Natural killer cell (primary cell): ENCODE measurements around the gene SLIT1. TPM values are rescaled to one million over a fixed set of nuclear protein-coding genes. Genes with fewer than 3 reads are reported as not detected.

Source experiments
- ATAC-seq, 3 donors: fragments of 150-1000 bp in 2 of 3; fragments of 200-7000 bp in 1 of 3; cut with Tn5 transposase; 1 replicate in 1 of 3; 2 replicates in 2 of 3; pipeline ENCODE4 v1.10.0; 2021; ENCODE audit warnings: mild to moderate bottlenecking in 2 of 3, moderate library complexity in 2 of 3
- DNase-seq, 2 donors: peaks; one replicate each; pipeline versions ENCODE4 v3.0.0 to v3.0.0-alpha.2; 2013 to 2021; ENCODE audit warnings: mixed read lengths in 1 of 2
- H3K27ac ChIP-seq: one replicate; pipeline ENCODE4 v1.5.1; 2013; ENCODE audit warnings: mild to moderate bottlenecking, low read length
- H3K27me3 ChIP-seq: one replicate; pipeline ENCODE4 v1.6.1; 2013; ENCODE audit warnings: low read length; ENCODE audit not compliant: control insufficient read depth, insufficient read depth
- H3K36me3 ChIP-seq: one replicate; pipeline ENCODE4 v1.6.1; 2013; ENCODE audit warnings: low read length; ENCODE audit not compliant: control insufficient read depth, insufficient read depth
- H3K4me1 ChIP-seq: one replicate; pipeline ENCODE4 v1.6.1; 2013; ENCODE audit warnings: low read length; ENCODE audit not compliant: control insufficient read depth, insufficient read depth
- H3K4me3 ChIP-seq: one replicate; pipeline ENCODE4 v1.5.1; 2013; ENCODE audit warnings: low read length
- H3K9me3 ChIP-seq: one replicate; pipeline ENCODE4 v1.6.1; 2013; ENCODE audit warnings: low read length; ENCODE audit not compliant: control insufficient read depth, insufficient read depth
- H3K27ac Mint-ChIP-seq, 2 donors: one replicate each; pipeline ENCODE4 v1.8.0; 2022; ENCODE audit warnings: mild to moderate bottlenecking in 2 of 2, mixed read lengths in 2 of 2, moderate library complexity in 1 of 2
- H3K27me3 Mint-ChIP-seq, 2 donors: one replicate each; pipeline ENCODE4 v1.8.0; 2022; ENCODE audit warnings: low read depth in 2 of 2, mixed read lengths in 2 of 2
- H3K36me3 Mint-ChIP-seq: one replicate; pipeline ENCODE4 v1.8.0; 2022; ENCODE audit warnings: mixed read lengths
- H3K4me1 Mint-ChIP-seq, 2 donors: one replicate each; pipeline ENCODE4 v1.8.0; 2022; ENCODE audit warnings: mixed read lengths in 2 of 2
- H3K4me3 Mint-ChIP-seq: one replicate; pipeline ENCODE4 v1.8.0; 2022; ENCODE audit warnings: mild to moderate bottlenecking, moderate library complexity, mixed read lengths
- H3K9me3 Mint-ChIP-seq, 2 donors: one replicate each; pipeline ENCODE4 v1.8.0; 2022; ENCODE audit warnings: mixed read lengths in 2 of 2
- CTCF ChIP-seq: fragments of 200-600 bp; IDR thresholded peaks from one replicate; pipeline ENCODE4 v1.8.0; 2022; ENCODE audit warnings: antibody characterized with exemption
- WGBS: methylation state at CpG from one replicate; pipeline ENCODE4 v1.1.7; 2013; ENCODE audit warnings: missing lambda C conversion rate; ENCODE audit not compliant: insufficient coverage; 5-methylcytosine and 5-hydroxymethylcytosine counted together
- intact Hi-C: fragments of 100-400 bp; cut with micrococcal nuclease; formaldehyde crosslinking; loops from one replicate; pipeline ENCODE4 v1.14.2; 2022
- total RNA-seq, 4 donors: library from RNA; stranded (reverse); fragments of 120-200 nt in 1 of 4; gene quantifications; one replicate each; pipeline versions ENCODE4 v1.2.3 to v1.2.4, GENCODE V29; 2013 to 2022

Gene SLIT1
- total RNA-seq, 3 donors from 2014 or later (not counting 1 experiment from before 2014, with no cell fraction given): 0.28 to 1.5 (median 1.1) TPM

- no peak overlapping the region for H3K27ac ChIP-seq
- peaks cover 16% of the 10 kb centered on the region for H3K36me3 Mint-ChIP-seq
- H3K27me3 ChIP-seq: no peaks in the 10 kb centered on the region
- peaks cover 40% of the 10 kb centered on the region for H3K36me3 ChIP-seq
- H3K27ac Mint-ChIP-seq: no peak overlapping the region
- peaks cover 8% of the 10 kb centered on the region in 2 donors for H3K4me1 Mint-ChIP-seq
- no peaks in the 10 kb centered on the region for H3K9me3 Mint-ChIP-seq
- no peaks in the 10 kb centered on the region for H3K9me3 ChIP-seq
- no peak overlapping the region for H3K4me3 Mint-ChIP-seq
- no peak overlapping the region for H3K4me3 ChIP-seq
- H3K4me1 ChIP-seq: no peaks in the 10 kb centered on the region
- intact Hi-C loops: no loop called here
- H3K27me3 Mint-ChIP-seq: no peaks in the 10 kb centered on the region
- 98% methylated on average over 4 of the region's 4 CpGs for WGBS
- DNase-seq: no peak
- no peak for ATAC-seq
- TF ChIP-seq CTCF: no peak
Measured at GRCh38 chr10:97226398-97226797, 40.6 kb upstream of the SLIT1 start.

GRCh38 chr10:97224483-97225435, 39.0 kb upstream of the SLIT1 start:
- H3K4me1 Mint-ChIP-seq: peaks cover 8% of the 10 kb centered on the region in 2 donors
- peaks cover 12% of the 10 kb centered on the region for H3K36me3 Mint-ChIP-seq
- H3K27me3 Mint-ChIP-seq: no peaks in the 10 kb centered on the region
- H3K27ac ChIP-seq: no peak overlapping the region
- H3K4me3 Mint-ChIP-seq: no peak overlapping the region
- DNase-seq (no peak), ATAC-seq (no peak)
- no peaks in the 10 kb centered on the region for H3K27me3 ChIP-seq
- no peak overlapping the region for H3K27ac Mint-ChIP-seq
- H3K4me1 ChIP-seq: no peaks in the 10 kb centered on the region
- TF ChIP-seq CTCF: no peak
- intact Hi-C loops: no loop called here
- H3K4me3 ChIP-seq: no peak overlapping the region
- H3K9me3 Mint-ChIP-seq: no peaks in the 10 kb centered on the region
- H3K36me3 ChIP-seq: peaks cover 36% of the 10 kb centered on the region
- 42% methylated on average over 3 of the region's 4 CpGs for WGBS
- H3K9me3 ChIP-seq: no peaks in the 10 kb centered on the region

- Histone ChIP-seq H3K27ac (no peak overlapping the region), H3K4me1 (no peaks in the 10 kb centered on the region), H3K9me3 (no peaks in the 10 kb centered on the region), H3K4me3 (no peak overlapping the region), H3K27me3 (no peaks in the 10 kb centered on the region), H3K36me3 (peaks cover 16% of the 10 kb centered on the region)
- 83% methylated on average over 5 of the region's 6 CpGs for WGBS
- peaks cover 6% of the 10 kb centered on the region for H3K36me3 Mint-ChIP-seq
- H3K27ac Mint-ChIP-seq: no peak overlapping the region
- H3K27me3 Mint-ChIP-seq: no peaks in the 10 kb centered on the region
- no peaks in the 10 kb centered on the region for H3K9me3 Mint-ChIP-seq
- peaks cover 8 to 12% of the 10 kb centered on the region in 2 donors for H3K4me1 Mint-ChIP-seq
- DNase-seq: no peak
- H3K4me3 Mint-ChIP-seq: no peak overlapping the region
- ATAC-seq: no peak
- no peak for TF ChIP-seq CTCF
- intact Hi-C loops: no loop called here
Measured at GRCh38 chr10:97222326-97222961, 36.7 kb upstream of the SLIT1 start.
